ENCODE data around the gene CPNE2. TPM values are rescaled to one million over a fixed set of nuclear protein-coding genes. Genes with fewer than 3 reads are reported as not detected.
A peak's percentile ranks its signal among the peaks of the same experiment; 100 is the strongest.

Gene CPNE2
- total and polyA plus RNA-seq, 7 donors: 22.9 to 75.1 (median 59.9) TPM

DNA sequence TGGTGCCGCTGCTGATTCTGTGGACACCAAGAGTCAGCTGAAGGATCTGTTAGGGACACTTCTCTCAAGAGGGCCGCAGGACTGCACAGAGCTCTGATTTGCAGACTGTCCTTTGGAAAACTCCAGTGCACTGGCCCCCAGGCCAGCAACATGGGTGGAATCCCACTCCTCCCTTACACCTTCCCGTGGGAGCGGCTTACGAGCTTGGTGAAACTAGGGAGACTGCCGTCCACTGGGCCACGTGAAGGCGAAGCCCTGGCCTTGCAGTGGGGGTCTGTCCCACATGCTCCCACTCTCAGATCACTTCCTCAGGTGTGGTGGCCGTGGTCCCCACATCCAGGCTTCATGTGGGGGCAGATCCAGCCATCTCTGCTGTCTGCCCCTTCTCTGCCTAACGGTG lies 57.0 kb downstream of the CPNE2 start:
- H3K4me3 ChIP-seq: no peak overlapping the region
- TF ChIP-seq, protein P1, sequence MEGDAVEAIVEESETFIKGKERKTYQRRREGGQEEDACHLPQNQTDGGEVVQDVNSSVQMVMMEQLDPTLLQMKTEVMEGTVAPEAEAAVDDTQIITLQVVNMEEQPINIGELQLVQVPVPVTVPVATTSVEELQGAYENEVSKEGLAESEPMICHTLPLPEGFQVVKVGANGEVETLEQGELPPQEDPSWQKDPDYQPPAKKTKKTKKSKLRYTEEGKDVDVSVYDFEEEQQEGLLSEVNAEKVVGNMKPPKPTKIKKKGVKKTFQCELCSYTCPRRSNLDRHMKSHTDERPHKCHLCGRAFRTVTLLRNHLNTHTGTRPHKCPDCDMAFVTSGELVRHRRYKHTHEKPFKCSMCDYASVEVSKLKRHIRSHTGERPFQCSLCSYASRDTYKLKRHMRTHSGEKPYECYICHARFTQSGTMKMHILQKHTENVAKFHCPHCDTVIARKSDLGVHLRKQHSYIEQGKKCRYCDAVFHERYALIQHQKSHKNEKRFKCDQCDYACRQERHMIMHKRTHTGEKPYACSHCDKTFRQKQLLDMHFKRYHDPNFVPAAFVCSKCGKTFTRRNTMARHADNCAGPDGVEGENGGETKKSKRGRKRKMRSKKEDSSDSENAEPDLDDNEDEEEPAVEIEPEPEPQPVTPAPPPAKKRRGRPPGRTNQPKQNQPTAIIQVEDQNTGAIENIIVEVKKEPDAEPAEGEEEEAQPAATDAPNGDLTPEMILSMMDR (IDR thresholded peaks at IDR 0.05): no peak
- TF ChIP-seq POLR2A (IDR thresholded peaks at IDR 0.05) (no peak), EP300 (IDR thresholded peaks at IDR 0.05) (no peak), POLR2AphosphoS5 (IDR thresholded peaks at IDR 0.05) (no peak)
- no peaks in the 10 kb centered on the region for H3K9me3 ChIP-seq
- H3K27me3 ChIP-seq: no peaks in the 10 kb centered on the region
- peaks cover 0 to 33% (median 22%) of the 10 kb centered on the region in 4 donors for H3K4me1 ChIP-seq
- H3K27ac ChIP-seq: no peak overlapping the region
- WGBS, 2 donors: 94 to 96% methylated on average over 10 of the region's 10 CpGs
- peak; percentile 52 for DNase-seq
- peaks cover 0 to 28% (median 2%) of the 10 kb centered on the region in 4 donors for H3K36me3 ChIP-seq
- intact Hi-C loops (cut with DNase I): no loop called here

DNA sequence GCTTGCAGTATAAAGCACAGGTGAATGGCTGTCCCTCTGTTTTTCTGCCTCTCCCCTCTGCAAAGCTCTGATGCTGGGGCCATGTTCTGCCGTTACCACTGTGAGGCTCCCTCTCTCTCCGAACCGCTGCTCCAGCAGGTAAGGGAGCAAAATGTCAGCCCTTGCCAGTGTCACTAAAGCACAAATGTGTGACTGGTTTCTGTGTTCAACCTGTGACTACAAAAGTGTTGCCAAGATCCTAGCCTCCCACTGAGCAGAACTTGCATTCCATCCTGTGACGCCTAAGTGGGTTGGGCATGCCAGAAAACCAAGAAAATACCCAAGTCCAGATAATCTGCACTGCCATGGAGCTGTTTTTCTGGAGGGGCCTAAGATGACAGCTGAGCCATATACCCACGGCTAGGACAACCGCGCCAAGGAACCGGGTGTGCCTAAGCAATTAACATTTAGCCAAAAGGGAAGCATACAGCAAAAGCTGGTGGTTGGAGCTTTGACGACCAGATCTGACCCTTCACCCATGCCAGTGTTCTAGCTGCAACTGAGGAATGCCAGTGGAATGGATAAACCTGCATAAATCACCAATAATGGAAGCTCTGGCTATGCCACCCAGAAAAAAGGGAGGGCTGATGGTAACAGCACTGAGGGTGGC lies 58.4 kb downstream of the CPNE2 start:
- intact Hi-C loops (cut with DNase I): loop anchor here (5.0 kb wide), 1 partner anchor 59 kb away; the partner anchor contains the start of gene CPNE2
- H3K4me1 ChIP-seq: peaks cover 0 to 33% (median 22%) of the 10 kb centered on the region in 4 donors
- H3K27me3 ChIP-seq: no peaks in the 10 kb centered on the region
- H3K36me3 ChIP-seq: peaks cover 0 to 42% (median 3%) of the 10 kb centered on the region in 4 donors
- H3K4me3 ChIP-seq: no peak overlapping the region
- DNase-seq: peak; percentile 47
- 68 to 86% methylated on average over 9 of the region's 9 CpGs for WGBS, 2 donors
- TF ChIP-seq, protein P1 (IDR thresholded peaks at IDR 0.05): no peak
- TF ChIP-seq POLR2A (IDR thresholded peaks at IDR 0.05) (no peak), POLR2AphosphoS5 (IDR thresholded peaks at IDR 0.05) (no peak), EP300 (IDR thresholded peaks at IDR 0.05) (no peak)
- H3K27ac ChIP-seq: no peak overlapping the region
- H3K9me3 ChIP-seq: no peaks in the 10 kb centered on the region

DNA sequence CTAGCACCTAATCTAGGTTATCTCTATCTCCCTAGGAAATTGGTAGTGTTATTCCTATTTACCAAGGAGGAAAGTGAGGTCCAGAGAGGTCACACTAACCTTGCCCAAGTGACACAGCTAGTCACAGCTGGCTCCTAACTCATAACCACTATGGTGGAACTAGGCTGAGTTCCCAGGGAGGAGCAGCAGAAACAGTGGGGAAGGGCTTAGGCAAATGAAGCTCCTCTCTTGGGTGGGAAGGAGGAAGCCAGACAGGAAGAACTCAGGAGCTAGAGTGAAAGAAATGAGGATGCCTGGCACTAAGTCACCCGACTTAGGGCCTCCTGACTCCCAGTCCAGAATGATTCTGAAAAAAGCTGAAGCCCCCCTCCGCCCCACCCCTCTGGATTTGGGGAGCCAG lies 59.0 kb downstream of the CPNE2 start:
- TF ChIP-seq EP300 (IDR thresholded peaks at IDR 0.05): no peak
- TF ChIP-seq, protein P1 (IDR thresholded peaks at IDR 0.05): no peak
- TF ChIP-seq POLR2AphosphoS5 (IDR thresholded peaks at IDR 0.05): no peak
- no peak for TF ChIP-seq POLR2A (IDR thresholded peaks at IDR 0.05)
- H3K4me1 ChIP-seq: peaks cover 0 to 33% (median 22%) of the 10 kb centered on the region in 4 donors
- WGBS, 2 donors: 83 to 88% methylated on average over 2 of the region's 2 CpGs
- no peaks in the 10 kb centered on the region for H3K9me3 ChIP-seq
- no peak overlapping the region for H3K4me3 ChIP-seq
- peaks cover 0 to 43% (median 3%) of the 10 kb centered on the region in 4 donors for H3K36me3 ChIP-seq
- intact Hi-C loops (cut with DNase I): loop anchor here (5.0 kb wide), 1 partner anchor 59 kb away; the partner anchor contains the start of gene CPNE2
- DNase-seq: peak; percentile 28
- H3K27ac ChIP-seq: no peak overlapping the region
- H3K27me3 ChIP-seq: no peaks in the 10 kb centered on the region

DNA sequence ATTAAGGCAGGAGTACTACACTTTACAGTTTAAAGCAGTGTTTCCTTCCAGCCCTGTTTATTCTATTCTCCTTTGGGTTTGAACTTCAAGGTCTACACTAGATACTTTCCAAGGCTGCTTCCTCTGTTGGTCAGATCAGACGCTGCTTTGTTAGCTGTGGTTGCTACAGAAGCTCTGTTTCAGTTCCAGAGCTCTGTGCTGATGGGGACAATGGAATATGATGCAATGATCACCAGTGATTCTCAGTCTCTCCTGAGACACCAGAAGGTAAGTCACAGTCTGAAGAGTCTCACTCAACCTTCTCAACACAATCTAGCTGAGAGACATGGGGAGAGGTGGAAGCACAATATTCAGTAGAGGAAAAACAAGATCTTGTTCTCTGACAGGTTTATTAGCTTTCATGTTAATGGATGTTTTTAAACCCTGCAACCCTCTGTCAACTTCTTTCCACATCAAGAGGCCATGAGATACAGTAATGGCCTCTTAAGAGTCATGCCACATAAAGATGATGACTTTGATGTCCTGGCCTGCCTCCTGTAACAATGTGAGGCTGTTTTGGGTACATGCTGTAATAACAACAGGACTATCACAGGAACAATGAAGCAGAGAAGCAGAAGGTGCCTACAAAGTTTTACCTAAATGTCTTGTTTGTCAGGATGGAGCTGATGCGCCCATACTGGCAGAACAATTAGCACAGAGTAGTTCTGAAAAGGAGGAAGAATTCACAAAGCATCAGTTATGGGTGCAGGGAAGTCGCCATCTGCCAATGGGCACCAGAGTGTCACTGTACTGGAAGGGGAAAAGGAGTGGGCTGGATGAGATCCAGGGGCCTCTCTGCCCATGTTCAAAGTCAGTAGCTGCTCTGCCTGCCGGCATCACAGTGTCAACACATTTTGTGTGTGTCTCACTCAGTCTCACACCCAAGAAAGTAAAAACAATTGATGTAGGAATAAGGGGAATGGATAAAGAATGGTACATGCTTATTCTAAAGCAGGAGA lies 60.0 kb downstream of the CPNE2 start:
- peak; percentile 41 for DNase-seq
- Histone ChIP-seq H3K27ac (peak overlapping the region in 1 of 4 donors; percentile 54), H3K36me3 (peaks cover 0 to 48% (median 3%) of the 10 kb centered on the region in 4 donors), H3K4me1 (peaks cover 0 to 26% (median 20%) of the 10 kb centered on the region in 4 donors), H3K9me3 (no peaks in the 10 kb centered on the region), H3K4me3 (no peak overlapping the region), H3K27me3 (no peaks in the 10 kb centered on the region)
- 80 to 88% methylated on average over 4 of the region's 4 CpGs for WGBS, 2 donors
- intact Hi-C loops (cut with DNase I): loop anchor here (5.0 kb wide), 1 partner anchor 60 kb away; the partner anchor contains the start of gene CPNE2
- TF ChIP-seq POLR2AphosphoS5 (IDR thresholded peaks at IDR 0.05): peak in 3 of 4 donors; percentile 46 to 55 (median 49)
- TF ChIP-seq, protein P1 (IDR thresholded peaks at IDR 0.05): no peak
